HEK293 (cell line): ENCODE results near the gene ABHD17C.

Experiments used
- FEZF1 ChIP-seq: fragments of 450-650 bp; formaldehyde crosslinking; IDR thresholded peaks from 2 replicates; pipeline ENCODE4 v1.5.1; 2016; ENCODE audit warnings: missing biosample characterization, missing genetic modification characterization
- ZFP37 ChIP-seq: fragments of 450-650 bp; formaldehyde crosslinking; IDR thresholded peaks from 2 replicates; pipeline ENCODE4 v1.5.1; 2016; ENCODE audit warnings: missing biosample characterization, missing genetic modification characterization
- ZNF239 ChIP-seq: fragments of 450-650 bp; formaldehyde crosslinking; IDR thresholded peaks from 2 replicates; pipeline ENCODE4 v1.5.1; 2016; ENCODE audit warnings: missing biosample characterization, missing genetic modification characterization
- ZNF311 ChIP-seq: fragments of 450-650 bp; formaldehyde crosslinking; IDR thresholded peaks from 2 replicates; pipeline ENCODE4 v1.5.1; 2017; ENCODE audit warnings: missing biosample characterization, missing genetic modification characterization, borderline replicate concordance
- ZNF521 ChIP-seq: fragments of 450-650 bp; formaldehyde crosslinking; IDR thresholded peaks from 2 replicates; pipeline ENCODE4 v1.5.1; 2017; ENCODE audit warnings: missing biosample characterization, mild to moderate bottlenecking, missing genetic modification characterization
- ZNF660 ChIP-seq: fragments of 450-650 bp; IDR thresholded peaks from 2 replicates; pipeline ENCODE4 v1.5.1; 2018; ENCODE audit warnings: missing biosample characterization, mild to moderate bottlenecking, missing genetic modification characterization
- TF ChIP-seq, protein P1 (sequence below): fragments of 450-650 bp; formaldehyde crosslinking; IDR thresholded peaks from 2 replicates; pipeline ENCODE4 v1.5.1; 2016; ENCODE audit warnings: missing biosample characterization, missing genetic modification characterization
- TF ChIP-seq, protein P2 (sequence below): fragments of 450-650 bp; formaldehyde crosslinking; IDR thresholded peaks from 2 replicates; pipeline ENCODE4 v1.5.1; 2016; ENCODE audit warnings: missing biosample characterization, missing genetic modification characterization
- TF ChIP-seq, protein P3 (sequence below): sonication (generic); formaldehyde crosslinking; IDR thresholded peaks from 2 replicates; pipeline ENCODE4 v1.8.1; 2022; ENCODE audit warnings: mild to moderate bottlenecking, moderate library complexity, missing genetic modification reagents

DNA sequence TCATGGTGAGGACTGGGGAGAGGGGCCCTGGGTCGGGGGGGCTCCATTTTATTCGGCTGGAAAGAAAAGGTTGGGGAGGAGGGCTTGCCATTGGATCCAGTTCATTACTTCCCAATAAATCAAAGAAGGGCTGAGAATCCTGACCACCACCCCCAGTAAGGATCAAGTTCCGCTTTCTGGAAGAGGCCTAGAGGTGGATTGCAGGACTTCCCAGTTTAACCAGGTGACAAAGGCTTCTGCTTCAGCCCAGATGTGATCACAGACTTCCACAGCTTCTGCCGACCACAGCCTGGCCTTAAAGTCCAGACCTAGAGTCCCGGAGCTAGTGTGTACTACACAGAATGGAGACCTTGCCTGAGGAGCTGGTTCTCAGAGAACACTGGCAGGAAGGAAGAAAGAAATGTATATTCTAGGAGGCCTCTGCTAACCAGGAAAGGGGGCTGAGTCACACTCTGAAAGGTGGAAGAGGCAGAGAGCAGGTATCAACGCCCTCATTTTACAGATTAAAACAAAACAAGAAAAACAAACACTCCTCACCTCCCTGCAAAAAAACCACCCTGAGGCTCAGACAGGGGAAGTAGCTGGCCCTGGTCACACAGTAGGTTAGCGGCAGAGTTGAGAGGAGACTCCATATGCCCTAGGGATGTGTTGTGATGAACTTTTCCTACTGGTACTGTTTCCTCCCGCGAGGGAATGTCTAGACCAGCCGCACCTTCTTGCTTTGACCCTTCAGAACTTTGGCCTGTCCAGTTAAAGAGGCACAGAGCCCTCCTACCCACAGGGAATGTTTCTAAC, 82.9 kb downstream of the ABHD17C start:
- TF ChIP-seq ZNF239 (no peak), ZNF660 (tag by site-specific recombination) (no peak), ZFP37 (tag by site-specific recombination) (no peak), FEZF1 (tag by site-specific recombination) (no peak), ZNF521 (tag by site-specific recombination) (no peak), ZNF311 (tag by site-specific recombination) (no peak)
- TF ChIP-seq, protein P1, sequence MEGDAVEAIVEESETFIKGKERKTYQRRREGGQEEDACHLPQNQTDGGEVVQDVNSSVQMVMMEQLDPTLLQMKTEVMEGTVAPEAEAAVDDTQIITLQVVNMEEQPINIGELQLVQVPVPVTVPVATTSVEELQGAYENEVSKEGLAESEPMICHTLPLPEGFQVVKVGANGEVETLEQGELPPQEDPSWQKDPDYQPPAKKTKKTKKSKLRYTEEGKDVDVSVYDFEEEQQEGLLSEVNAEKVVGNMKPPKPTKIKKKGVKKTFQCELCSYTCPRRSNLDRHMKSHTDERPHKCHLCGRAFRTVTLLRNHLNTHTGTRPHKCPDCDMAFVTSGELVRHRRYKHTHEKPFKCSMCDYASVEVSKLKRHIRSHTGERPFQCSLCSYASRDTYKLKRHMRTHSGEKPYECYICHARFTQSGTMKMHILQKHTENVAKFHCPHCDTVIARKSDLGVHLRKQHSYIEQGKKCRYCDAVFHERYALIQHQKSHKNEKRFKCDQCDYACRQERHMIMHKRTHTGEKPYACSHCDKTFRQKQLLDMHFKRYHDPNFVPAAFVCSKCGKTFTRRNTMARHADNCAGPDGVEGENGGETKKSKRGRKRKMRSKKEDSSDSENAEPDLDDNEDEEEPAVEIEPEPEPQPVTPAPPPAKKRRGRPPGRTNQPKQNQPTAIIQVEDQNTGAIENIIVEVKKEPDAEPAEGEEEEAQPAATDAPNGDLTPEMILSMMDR: no peak
- TF ChIP-seq, protein P2, sequence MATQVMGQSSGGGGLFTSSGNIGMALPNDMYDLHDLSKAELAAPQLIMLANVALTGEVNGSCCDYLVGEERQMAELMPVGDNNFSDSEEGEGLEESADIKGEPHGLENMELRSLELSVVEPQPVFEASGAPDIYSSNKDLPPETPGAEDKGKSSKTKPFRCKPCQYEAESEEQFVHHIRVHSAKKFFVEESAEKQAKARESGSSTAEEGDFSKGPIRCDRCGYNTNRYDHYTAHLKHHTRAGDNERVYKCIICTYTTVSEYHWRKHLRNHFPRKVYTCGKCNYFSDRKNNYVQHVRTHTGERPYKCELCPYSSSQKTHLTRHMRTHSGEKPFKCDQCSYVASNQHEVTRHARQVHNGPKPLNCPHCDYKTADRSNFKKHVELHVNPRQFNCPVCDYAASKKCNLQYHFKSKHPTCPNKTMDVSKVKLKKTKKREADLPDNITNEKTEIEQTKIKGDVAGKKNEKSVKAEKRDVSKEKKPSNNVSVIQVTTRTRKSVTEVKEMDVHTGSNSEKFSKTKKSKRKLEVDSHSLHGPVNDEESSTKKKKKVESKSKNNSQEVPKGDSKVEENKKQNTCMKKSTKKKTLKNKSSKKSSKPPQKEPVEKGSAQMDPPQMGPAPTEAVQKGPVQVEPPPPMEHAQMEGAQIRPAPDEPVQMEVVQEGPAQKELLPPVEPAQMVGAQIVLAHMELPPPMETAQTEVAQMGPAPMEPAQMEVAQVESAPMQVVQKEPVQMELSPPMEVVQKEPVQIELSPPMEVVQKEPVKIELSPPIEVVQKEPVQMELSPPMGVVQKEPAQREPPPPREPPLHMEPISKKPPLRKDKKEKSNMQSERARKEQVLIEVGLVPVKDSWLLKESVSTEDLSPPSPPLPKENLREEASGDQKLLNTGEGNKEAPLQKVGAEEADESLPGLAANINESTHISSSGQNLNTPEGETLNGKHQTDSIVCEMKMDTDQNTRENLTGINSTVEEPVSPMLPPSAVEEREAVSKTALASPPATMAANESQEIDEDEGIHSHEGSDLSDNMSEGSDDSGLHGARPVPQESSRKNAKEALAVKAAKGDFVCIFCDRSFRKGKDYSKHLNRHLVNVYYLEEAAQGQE (tag by site-specific recombination): no peak
- TF ChIP-seq, protein P3, sequence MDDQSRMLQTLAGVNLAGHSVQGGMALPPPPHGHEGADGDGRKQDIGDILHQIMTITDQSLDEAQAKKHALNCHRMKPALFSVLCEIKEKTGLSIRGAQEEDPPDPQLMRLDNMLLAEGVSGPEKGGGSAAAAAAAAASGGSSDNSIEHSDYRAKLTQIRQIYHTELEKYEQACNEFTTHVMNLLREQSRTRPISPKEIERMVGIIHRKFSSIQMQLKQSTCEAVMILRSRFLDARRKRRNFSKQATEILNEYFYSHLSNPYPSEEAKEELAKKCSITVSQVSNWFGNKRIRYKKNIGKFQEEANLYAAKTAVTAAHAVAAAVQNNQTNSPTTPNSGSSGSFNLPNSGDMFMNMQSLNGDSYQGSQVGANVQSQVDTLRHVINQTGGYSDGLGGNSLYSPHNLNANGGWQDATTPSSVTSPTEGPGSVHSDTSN (CRISPR knock-in tag): no peak
